Camera-type eye (tissue), 1 donor: ENCODE results near the gene ETV1. TPM values are rescaled to one million over a fixed set of nuclear protein-coding genes. Genes with fewer than 3 reads are reported as not detected.

Experiments
- total RNA-seq: library from RNA; depleted of rRNA; stranded (reverse); fragments of >200 nt; gene quantifications from one replicate; pipeline ENCODE4 v1.2.3, GENCODE V29; 2014

Gene ETV1
- 20.0 TPM for total RNA-seq

GRCh38 chr7:13989126-13989948, at the start of gene ETV1:
TSS of gene ETV1 (minus strand) at chr7:13989666. CDS start at chr7:13989052, 614 bp downstream.

